ENCODE data around the gene FEZF2.

The FEZF2 gene

GRCh38 chr3:62373215-62373614 lies at the start of gene FEZF2:
Gene FEZF2 (minus strand): TSS chr3:62373550. CDS start chr3:62372868, 682 bp downstream.
- in situ Hi-C loops (cut with MboI; ENCODE audit: low sequenced_read_pairs): no loop called here

- in situ Hi-C loops (cut with MboI; ENCODE audit: low sequenced_read_pairs): no loop called here
Observed at GRCh38 chr3:62421207-62421606, 47.9 kb upstream of the FEZF2 start.

GRCh38 chr3:62416144-62416543 lies 42.8 kb upstream of the FEZF2 start:
- in situ Hi-C loops (cut with MboI; ENCODE audit: low sequenced_read_pairs): no loop called here

- in situ Hi-C loops (cut with MboI; ENCODE audit: low sequenced_read_pairs): no loop called here
Observed at GRCh38 chr3:62415312-62415801, 42.0 kb upstream of the FEZF2 start.

GRCh38 chr3:62414786-62415185 lies 41.4 kb upstream of the FEZF2 start:
- in situ Hi-C loops (cut with MboI; ENCODE audit: low sequenced_read_pairs): no loop called here

- in situ Hi-C loops (cut with MboI; ENCODE audit: low sequenced_read_pairs): no loop called here
Observed at GRCh38 chr3:62413687-62414086, 40.3 kb upstream of the FEZF2 start.

- in situ Hi-C loops (cut with MboI; ENCODE audit: low sequenced_read_pairs): no loop called here
Observed at GRCh38 chr3:62406945-62407344, 33.6 kb upstream of the FEZF2 start.

- in situ Hi-C loops (cut with MboI; ENCODE audit: low sequenced_read_pairs): no loop called here
Observed at GRCh38 chr3:62405566-62405965, 32.2 kb upstream of the FEZF2 start.

GRCh38 chr3:62405135-62405534 lies 31.8 kb upstream of the FEZF2 start:
- in situ Hi-C loops (cut with MboI; ENCODE audit: low sequenced_read_pairs): no loop called here

GRCh38 chr3:62404321-62404720 lies 31.0 kb upstream of the FEZF2 start:
- in situ Hi-C loops (cut with MboI; ENCODE audit: low sequenced_read_pairs): no loop called here

GRCh38 chr3:62403765-62404164 lies 30.4 kb upstream of the FEZF2 start:
- in situ Hi-C loops (cut with MboI; ENCODE audit: low sequenced_read_pairs): no loop called here

GRCh38 chr3:62392626-62393292 lies 19.4 kb upstream of the FEZF2 start:
- in situ Hi-C loops (cut with MboI; ENCODE audit: low sequenced_read_pairs): no loop called here

GRCh38 chr3:62387251-62387650 lies 13.9 kb upstream of the FEZF2 start:
- in situ Hi-C loops (cut with MboI; ENCODE audit: low sequenced_read_pairs): no loop called here

- in situ Hi-C loops (cut with MboI; ENCODE audit: low sequenced_read_pairs): no loop called here
Observed at GRCh38 chr3:62379321-62379798, 6.0 kb upstream of the FEZF2 start.

GRCh38 chr3:62378921-62379320 lies 5.6 kb upstream of the FEZF2 start:
- in situ Hi-C loops (cut with MboI; ENCODE audit: low sequenced_read_pairs): no loop called here

- in situ Hi-C loops (cut with MboI; ENCODE audit: low sequenced_read_pairs): no loop called here
Observed at GRCh38 chr3:62378311-62378789, 5.0 kb upstream of the FEZF2 start.

- in situ Hi-C loops (cut with MboI; ENCODE audit: low sequenced_read_pairs): no loop called here
Observed at GRCh38 chr3:62376906-62377877, 3.8 kb upstream of the FEZF2 start.

GRCh38 chr3:62376454-62376720 lies 3.0 kb upstream of the FEZF2 start:
- in situ Hi-C loops (cut with MboI; ENCODE audit: low sequenced_read_pairs): no loop called here

GRCh38 chr3:62375655-62376453 lies 2.5 kb upstream of the FEZF2 start:
- in situ Hi-C loops (cut with MboI; ENCODE audit: low sequenced_read_pairs): no loop called here

- in situ Hi-C loops (cut with MboI; ENCODE audit: low sequenced_read_pairs): no loop called here
Observed at GRCh38 chr3:62374341-62375218, 1.2 kb upstream of the FEZF2 start.

Measured in hTERT RPE-1 (cell line).